Measurements from ENCODE around the gene BICDL2.

DNA sequence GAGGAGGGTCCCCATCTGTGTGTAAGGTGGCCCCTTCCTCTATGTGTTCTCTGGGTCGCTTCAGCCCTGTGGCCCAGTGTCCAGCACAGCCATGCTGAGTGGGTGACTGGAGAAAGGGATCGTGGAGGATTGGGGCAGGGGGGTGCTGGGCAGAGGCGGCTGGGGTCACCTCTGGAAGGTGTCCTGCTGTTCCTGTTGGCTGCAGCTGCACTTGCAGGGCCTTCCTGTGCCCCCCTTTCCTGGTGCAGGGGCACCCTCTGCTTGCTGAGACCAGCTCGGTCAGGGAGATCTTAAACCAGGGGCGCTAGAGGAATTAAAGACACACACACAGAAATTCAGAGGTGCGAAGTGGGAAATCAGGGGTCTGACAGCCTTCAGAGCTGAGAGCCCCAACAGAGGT is 39.8 kb upstream of the BICDL2 start:
- TF ChIP-seq FOXA1 (IDR thresholded peaks at IDR 0.05): no peak
- no peak for TF ChIP-seq SP1 (IDR thresholded peaks at IDR 0.05)
- no peak for TF ChIP-seq SUZ12 (IDR thresholded peaks at IDR 0.05)
- TF ChIP-seq NFRKB (IDR thresholded peaks at IDR 0.05): no peak
- TF ChIP-seq BHLHE40 (IDR thresholded peaks at IDR 0.05; ENCODE audit: borderline replicate concordance): no peak
- TF ChIP-seq ZNF384 (IDR thresholded peaks at IDR 0.05): no peak
- no peak for TF ChIP-seq FOXK2 (IDR thresholded peaks at IDR 0.05)
- TF ChIP-seq CTBP1 (IDR thresholded peaks at IDR 0.05; ENCODE audit: borderline replicate concordance): no peak
